Neural progenitor cell (in vitro differentiated cells): Measurements from ENCODE around the gene NINL. TPM values are rescaled to one million over a fixed set of nuclear protein-coding genes. Genes with fewer than 3 reads are reported as not detected.
"Not testable (repeated sequence)": the region's sequence is repeated elsewhere in the genome, so short reads cannot be mapped to it uniquely, and the experiment has no call there.

Experiments
- DNase-seq: peaks from one replicate; pipeline ENCODE4 v3.0.0-alpha.2; 2016; ENCODE audit warnings: low spot score
- H2AFZ ChIP-seq: fragments of 200-600 bp; sonication (generic); replicated peaks from 2 replicates; pipeline ENCODE4 v1.6.1; 2016; ENCODE audit warnings: antibody characterized with exemption
- H3F3A ChIP-seq: fragments of 200-600 bp; sonication (generic); 2 replicates; pipeline ENCODE4 v1.6.1; 2016; ENCODE audit warnings: antibody characterized with exemption, low read depth
- H3K27ac ChIP-seq: fragments of 200-600 bp; sonication (generic); 2 replicates; pipeline ENCODE4 v1.5.1; 2016; ENCODE audit warnings: mild to moderate bottlenecking
- H3K27me3 ChIP-seq: fragments of 200-600 bp; sonication (generic); 2 replicates; pipeline ENCODE4 v1.6.1; 2016; ENCODE audit warnings: mild to moderate bottlenecking, moderate library complexity
- H3K36me3 ChIP-seq: fragments of 200-600 bp; sonication (generic); 2 replicates; pipeline ENCODE4 v1.5.1; 2016
- H3K4me1 ChIP-seq: fragments of 200-600 bp; sonication (generic); 2 replicates; pipeline ENCODE4 v1.6.1; 2016; ENCODE audit warnings: mixed run types
- H3K4me2 ChIP-seq: fragments of 200-600 bp; sonication (generic); 2 replicates; pipeline ENCODE4 v1.6.1; 2016
- H3K4me3 ChIP-seq: fragments of 200-600 bp; sonication (generic); 2 replicates; pipeline ENCODE4 v1.5.1; 2016
- H3K79me2 ChIP-seq: fragments of 200-600 bp; sonication (generic); 2 replicates; pipeline ENCODE4 v1.6.1; 2016; ENCODE audit warnings: low read depth
- H3K9ac ChIP-seq: fragments of 200-600 bp; sonication (generic); 2 replicates; pipeline ENCODE4 v1.6.1; 2016
- H3K9me3 ChIP-seq: fragments of 200-600 bp; sonication (generic); 2 replicates; pipeline ENCODE4 v1.5.1; 2016; ENCODE audit warnings: low read depth
- H4K20me1 ChIP-seq: fragments of 200-600 bp; sonication (generic); 2 replicates; pipeline ENCODE4 v1.6.1; 2016; ENCODE audit warnings: low read depth
- H3K27ac Mint-ChIP-seq: 3 replicates; pipeline ENCODE4 v1.8.0; 2021; ENCODE audit warnings: mixed read lengths
- H3K27me3 Mint-ChIP-seq: 2 replicates; pipeline ENCODE4 v1.8.0; 2022; ENCODE audit warnings: low read depth, mild to moderate bottlenecking, inconsistent platforms, moderate library complexity, mixed read lengths; ENCODE audit not compliant: insufficient read depth
- H3K36me3 Mint-ChIP-seq: 3 replicates; pipeline ENCODE4 v1.8.0; 2021; ENCODE audit warnings: mixed read lengths
- H3K4me1 Mint-ChIP-seq: 3 replicates; pipeline ENCODE4 v1.8.0; 2021; ENCODE audit warnings: mixed read lengths
- H3K4me3 Mint-ChIP-seq: 3 replicates; pipeline ENCODE4 v1.8.0; 2021; ENCODE audit warnings: mild to moderate bottlenecking, moderate library complexity, mixed read lengths
- H3K9me3 Mint-ChIP-seq: 3 replicates; pipeline ENCODE4 v1.8.0; 2020; ENCODE audit warnings: mixed read lengths
- EZH2 ChIP-seq: fragments of 200-600 bp; sonication (generic); IDR thresholded peaks from 2 replicates; pipeline ENCODE4 v1.6.1; 2017; ENCODE audit warnings: antibody characterized with exemption, mild to moderate bottlenecking, moderate library complexity
- EZH2phosphoT487 ChIP-seq: fragments of 200-600 bp; sonication (generic); IDR thresholded peaks from 2 replicates; pipeline ENCODE4 v1.6.1; 2017; ENCODE audit warnings: antibody characterized with exemption
- total RNA-seq: library from RNA; depleted of rRNA; stranded (reverse); fragments of >200 nt; gene quantifications from 2 replicates; pipeline ENCODE4 v1.2.3, GENCODE V29; 2015; ENCODE audit warnings: low replicate concordance
- TF ChIP-seq, protein P1 (sequence below): fragments of 200-600 bp; sonication (generic); IDR thresholded peaks from 2 replicates; pipeline ENCODE4 v1.5.1; 2017; ENCODE audit warnings: antibody characterized with exemption, mild to moderate bottlenecking

The NINL gene
- total RNA-seq, 1 donor from 2014 or later = 21.5 TPM

DNA sequence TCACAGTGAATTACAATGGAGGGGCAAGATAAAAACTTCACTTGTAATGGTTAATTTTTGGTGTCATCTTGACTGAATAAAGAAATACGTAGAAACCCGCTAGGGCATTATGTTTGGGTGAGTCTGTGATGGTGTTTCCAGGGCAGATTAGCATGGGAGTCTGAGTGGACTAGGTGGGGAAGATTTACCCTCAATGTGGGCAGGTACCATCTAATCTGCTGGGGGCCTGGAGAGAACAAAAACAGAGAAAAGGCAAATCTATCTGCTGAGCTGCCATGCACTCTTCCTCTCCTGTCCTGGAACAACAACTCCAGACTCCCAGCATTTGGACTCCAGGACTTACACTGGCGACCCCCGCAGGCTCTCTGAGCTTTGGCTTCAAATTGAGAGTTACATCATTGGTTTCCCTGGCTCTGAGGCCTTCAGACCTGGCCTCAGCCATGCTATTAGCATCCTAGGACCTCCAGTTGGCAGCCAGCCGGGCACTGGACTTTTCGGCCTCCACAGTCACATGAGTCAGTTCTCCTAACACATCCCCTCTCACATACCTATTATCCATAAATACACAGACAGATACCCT, 19.7 kb downstream of the NINL start:
- TF ChIP-seq EZH2phosphoT487 = no peak
- no peak for TF ChIP-seq EZH2
- TF ChIP-seq, protein P1, sequence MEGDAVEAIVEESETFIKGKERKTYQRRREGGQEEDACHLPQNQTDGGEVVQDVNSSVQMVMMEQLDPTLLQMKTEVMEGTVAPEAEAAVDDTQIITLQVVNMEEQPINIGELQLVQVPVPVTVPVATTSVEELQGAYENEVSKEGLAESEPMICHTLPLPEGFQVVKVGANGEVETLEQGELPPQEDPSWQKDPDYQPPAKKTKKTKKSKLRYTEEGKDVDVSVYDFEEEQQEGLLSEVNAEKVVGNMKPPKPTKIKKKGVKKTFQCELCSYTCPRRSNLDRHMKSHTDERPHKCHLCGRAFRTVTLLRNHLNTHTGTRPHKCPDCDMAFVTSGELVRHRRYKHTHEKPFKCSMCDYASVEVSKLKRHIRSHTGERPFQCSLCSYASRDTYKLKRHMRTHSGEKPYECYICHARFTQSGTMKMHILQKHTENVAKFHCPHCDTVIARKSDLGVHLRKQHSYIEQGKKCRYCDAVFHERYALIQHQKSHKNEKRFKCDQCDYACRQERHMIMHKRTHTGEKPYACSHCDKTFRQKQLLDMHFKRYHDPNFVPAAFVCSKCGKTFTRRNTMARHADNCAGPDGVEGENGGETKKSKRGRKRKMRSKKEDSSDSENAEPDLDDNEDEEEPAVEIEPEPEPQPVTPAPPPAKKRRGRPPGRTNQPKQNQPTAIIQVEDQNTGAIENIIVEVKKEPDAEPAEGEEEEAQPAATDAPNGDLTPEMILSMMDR = no peak
- Histone ChIP-seq H3K79me2 (peaks cover 73% of the 10 kb centered on the region), H3K27me3 (no peaks in the 10 kb centered on the region), H3K27ac (no peak overlapping the region), H4K20me1 (peaks cover 14% of the 10 kb centered on the region), H2AFZ (no peak overlapping the region), H3K4me3 (no peak overlapping the region), H3F3A (no peaks in the 10 kb centered on the region), H3K4me1 (peaks cover 6% of the 10 kb centered on the region), H3K9me3 (no peaks in the 10 kb centered on the region), H3K9ac (no peak overlapping the region), H3K36me3 (no peaks in the 10 kb centered on the region), H3K4me2 (no peak overlapping the region)
- Mint-ChIP-seq H3K36me3 (peaks cover 39% of the 10 kb centered on the region), H3K9me3 (peaks cover 36% of the 10 kb centered on the region), H3K4me3 (no peak overlapping the region), H3K27me3 (no peaks in the 10 kb centered on the region), H3K4me1 (peaks cover 6% of the 10 kb centered on the region), H3K27ac (peak overlapping the region; percentile 9)
- DNase-seq = no peak

DNA sequence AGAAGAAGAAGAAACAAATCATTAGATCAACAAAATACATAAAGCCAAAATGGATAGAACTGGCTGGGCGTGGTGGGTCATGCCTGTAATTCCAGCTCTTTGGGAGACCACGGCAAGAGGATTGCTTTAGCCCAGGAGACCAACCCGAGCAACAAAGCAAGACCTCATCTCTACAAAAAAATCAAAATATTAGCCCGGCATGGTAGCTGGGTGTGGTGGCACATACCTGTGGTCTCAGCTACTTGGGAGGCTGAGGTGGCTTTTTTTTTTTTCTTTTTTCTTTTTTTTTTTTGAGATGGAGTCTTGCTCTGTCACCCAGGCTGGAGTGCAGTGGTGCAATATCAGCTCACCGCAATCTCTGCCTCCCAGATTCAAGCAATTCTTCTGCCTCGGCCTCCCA, 21.5 kb downstream of the NINL start:
- H3K27ac ChIP-seq = no peak overlapping the region
- H3K9me3 ChIP-seq = no peaks in the 10 kb centered on the region
- H3K36me3 ChIP-seq = no peaks in the 10 kb centered on the region
- Mint-ChIP-seq H3K9me3 (peaks cover 43% of the 10 kb centered on the region), H3K4me3 (no peak overlapping the region), H3K27ac (no peak overlapping the region), H3K36me3 (peaks cover 47% of the 10 kb centered on the region), H3K4me1 (peaks cover 3% of the 10 kb centered on the region), H3K27me3 (no peaks in the 10 kb centered on the region)
- no peaks in the 10 kb centered on the region for H3K27me3 ChIP-seq
- no peak overlapping the region for H3K4me2 ChIP-seq
- TF ChIP-seq EZH2phosphoT487 = no peak
- TF ChIP-seq, protein P1 = no peak
- no peak for TF ChIP-seq EZH2
- no peak overlapping the region for H2AFZ ChIP-seq
- peaks cover 70% of the 10 kb centered on the region for H3K79me2 ChIP-seq
- peaks cover 10% of the 10 kb centered on the region for H4K20me1 ChIP-seq
- no peak overlapping the region for H3K9ac ChIP-seq
- H3K4me3 ChIP-seq = no peak overlapping the region
- H3K4me1 ChIP-seq = peaks cover 6% of the 10 kb centered on the region
- H3F3A ChIP-seq = no peaks in the 10 kb centered on the region
- no peak for DNase-seq

DNA sequence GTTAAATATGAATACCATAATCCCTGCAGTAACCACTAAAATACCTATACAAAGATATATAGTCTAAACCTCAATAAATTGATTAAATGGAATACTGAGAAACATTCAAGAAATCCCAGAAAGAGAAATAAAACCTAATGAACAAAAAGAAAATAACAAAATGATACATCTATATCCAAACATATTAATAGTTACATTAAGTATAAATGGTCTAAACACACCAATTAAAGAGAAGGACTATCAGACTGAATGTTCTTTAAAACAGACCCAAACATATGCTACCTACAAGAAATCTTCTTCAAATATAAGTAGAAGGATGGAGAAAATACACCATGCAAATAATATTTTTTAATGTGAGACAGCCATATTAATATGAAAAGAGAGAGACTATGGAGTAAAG, 22.0 kb downstream of the NINL start:
- Histone ChIP-seq H3K27ac (no peak overlapping the region), H3K4me3 (no peak overlapping the region), H4K20me1 (peaks cover 10% of the 10 kb centered on the region), H3K9ac (no peak overlapping the region), H2AFZ (no peak overlapping the region), H3K79me2 (peaks cover 65% of the 10 kb centered on the region), H3K4me1 (peaks cover 6% of the 10 kb centered on the region), H3K9me3 (no peaks in the 10 kb centered on the region), H3F3A (no peaks in the 10 kb centered on the region), H3K4me2 (no peak overlapping the region), H3K27me3 (no peaks in the 10 kb centered on the region), H3K36me3 (no peaks in the 10 kb centered on the region)
- peaks cover 43% of the 10 kb centered on the region for H3K9me3 Mint-ChIP-seq
- H3K4me3 Mint-ChIP-seq = no peak overlapping the region
- no peaks in the 10 kb centered on the region for H3K27me3 Mint-ChIP-seq
- DNase-seq = no peak
- peaks cover 3% of the 10 kb centered on the region for H3K4me1 Mint-ChIP-seq
- no peak for TF ChIP-seq EZH2
- TF ChIP-seq, protein P1 = no peak
- peaks cover 52% of the 10 kb centered on the region for H3K36me3 Mint-ChIP-seq
- no peak overlapping the region for H3K27ac Mint-ChIP-seq

DNA sequence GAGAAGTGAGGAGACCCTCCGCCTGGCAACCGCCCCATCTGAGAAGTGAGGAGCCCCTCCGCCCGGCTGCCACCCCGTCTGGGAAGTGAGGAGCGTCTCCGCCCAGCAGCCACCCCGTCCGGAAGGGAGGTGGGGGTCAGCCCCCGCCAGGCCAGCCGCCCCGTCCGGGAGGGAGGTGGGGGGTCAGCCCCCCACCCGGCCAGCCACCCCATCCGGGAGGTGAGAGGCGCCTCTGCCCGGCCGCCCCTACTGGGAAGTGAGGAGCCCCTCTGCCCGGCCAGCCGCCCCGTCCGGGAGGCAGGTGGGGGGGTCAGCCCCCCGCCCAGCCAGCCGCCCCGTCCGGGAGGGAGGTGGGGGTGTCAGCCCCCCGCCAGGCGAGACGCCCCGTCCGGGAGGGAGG, 23.6 kb downstream of the NINL start:
- H3K4me1 ChIP-seq, DNase-seq, H3F3A ChIP-seq, H3K36me3 ChIP-seq, H4K20me1 ChIP-seq, H3K4me3 ChIP-seq, H3K27ac ChIP-seq, H3K27me3 Mint-ChIP-seq, H3K9me3 ChIP-seq, H2AFZ ChIP-seq, H3K4me1 Mint-ChIP-seq, H3K4me2 ChIP-seq, H3K27ac Mint-ChIP-seq, H3K27me3 ChIP-seq, H3K9ac ChIP-seq, H3K4me3 Mint-ChIP-seq: not testable (repeated sequence)
- H3K9me3 Mint-ChIP-seq = peaks cover 40% of the 10 kb centered on the region
- H3K36me3 Mint-ChIP-seq = peaks cover 53% of the 10 kb centered on the region
- H3K79me2 ChIP-seq = peaks cover 49% of the 10 kb centered on the region
